Fibroblast of pulmonary artery (primary cell): ENCODE results near the gene DGKB.

Source experiments
- DNase-seq: peaks from one replicate; pipeline ENCODE4 v3.0.0-alpha.2; 2010; ENCODE audit warnings: low read depth
- H3K4me3 ChIP-seq: replicated peaks from 2 replicates; pipeline ENCODE4 v1.5.1; 2011; ENCODE audit warnings: low read depth, mild to moderate bottlenecking, control low read depth, low read length, moderate library complexity
- TF ChIP-seq, protein P1 (sequence below): IDR thresholded peaks from 2 replicates; pipeline ENCODE4 v1.5.1; 2011; ENCODE audit warnings: mild to moderate bottlenecking, control low read depth, low read length, inconsistent platforms; ENCODE audit errors: missing control alignments

Gene DGKB

GRCh38 chr7:14229047-14229446, 673.5 kb downstream of the DGKB start:
- TF ChIP-seq, protein P1, sequence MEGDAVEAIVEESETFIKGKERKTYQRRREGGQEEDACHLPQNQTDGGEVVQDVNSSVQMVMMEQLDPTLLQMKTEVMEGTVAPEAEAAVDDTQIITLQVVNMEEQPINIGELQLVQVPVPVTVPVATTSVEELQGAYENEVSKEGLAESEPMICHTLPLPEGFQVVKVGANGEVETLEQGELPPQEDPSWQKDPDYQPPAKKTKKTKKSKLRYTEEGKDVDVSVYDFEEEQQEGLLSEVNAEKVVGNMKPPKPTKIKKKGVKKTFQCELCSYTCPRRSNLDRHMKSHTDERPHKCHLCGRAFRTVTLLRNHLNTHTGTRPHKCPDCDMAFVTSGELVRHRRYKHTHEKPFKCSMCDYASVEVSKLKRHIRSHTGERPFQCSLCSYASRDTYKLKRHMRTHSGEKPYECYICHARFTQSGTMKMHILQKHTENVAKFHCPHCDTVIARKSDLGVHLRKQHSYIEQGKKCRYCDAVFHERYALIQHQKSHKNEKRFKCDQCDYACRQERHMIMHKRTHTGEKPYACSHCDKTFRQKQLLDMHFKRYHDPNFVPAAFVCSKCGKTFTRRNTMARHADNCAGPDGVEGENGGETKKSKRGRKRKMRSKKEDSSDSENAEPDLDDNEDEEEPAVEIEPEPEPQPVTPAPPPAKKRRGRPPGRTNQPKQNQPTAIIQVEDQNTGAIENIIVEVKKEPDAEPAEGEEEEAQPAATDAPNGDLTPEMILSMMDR = no peak
- H3K4me3 ChIP-seq = no peak overlapping the region
- DNase-seq = no peak

DNA sequence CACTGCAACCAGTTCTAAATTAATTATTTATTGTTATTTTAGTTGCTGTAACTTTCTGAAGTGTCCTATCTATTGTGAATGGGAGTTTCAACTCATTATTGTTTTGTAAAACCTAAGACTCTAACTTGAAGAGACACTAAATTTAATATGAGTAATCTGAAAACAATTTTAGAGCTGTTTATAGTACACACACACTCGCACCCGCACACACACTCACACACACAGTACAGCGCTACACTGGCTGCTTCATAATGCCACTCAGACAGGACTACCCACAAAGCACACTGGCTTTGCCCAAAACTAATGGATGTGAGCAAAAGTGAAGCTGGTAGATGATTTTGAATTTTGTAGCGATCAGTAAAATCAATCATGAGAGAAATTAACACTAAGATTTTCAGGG, 674.2 kb downstream of the DGKB start:
- no peak overlapping the region for H3K4me3 ChIP-seq
- TF ChIP-seq, protein P1 = no peak
- DNase-seq = no peak

- no peak overlapping the region for H3K4me3 ChIP-seq
- TF ChIP-seq, protein P1 = no peak
- no peak for DNase-seq
Observed at GRCh38 chr7:14226126-14226525, 676.4 kb downstream of the DGKB start.

- H3K4me3 ChIP-seq = no peak overlapping the region
- peak; percentile 25 for DNase-seq
- TF ChIP-seq, protein P1 = no peak
Observed at GRCh38 chr7:14219125-14219524, 683.4 kb downstream of the DGKB start.

- TF ChIP-seq, protein P1 = no peak
- H3K4me3 ChIP-seq = no peak overlapping the region
- DNase-seq = no peak
Observed at GRCh38 chr7:14218338-14218737, 684.2 kb downstream of the DGKB start.

DNA sequence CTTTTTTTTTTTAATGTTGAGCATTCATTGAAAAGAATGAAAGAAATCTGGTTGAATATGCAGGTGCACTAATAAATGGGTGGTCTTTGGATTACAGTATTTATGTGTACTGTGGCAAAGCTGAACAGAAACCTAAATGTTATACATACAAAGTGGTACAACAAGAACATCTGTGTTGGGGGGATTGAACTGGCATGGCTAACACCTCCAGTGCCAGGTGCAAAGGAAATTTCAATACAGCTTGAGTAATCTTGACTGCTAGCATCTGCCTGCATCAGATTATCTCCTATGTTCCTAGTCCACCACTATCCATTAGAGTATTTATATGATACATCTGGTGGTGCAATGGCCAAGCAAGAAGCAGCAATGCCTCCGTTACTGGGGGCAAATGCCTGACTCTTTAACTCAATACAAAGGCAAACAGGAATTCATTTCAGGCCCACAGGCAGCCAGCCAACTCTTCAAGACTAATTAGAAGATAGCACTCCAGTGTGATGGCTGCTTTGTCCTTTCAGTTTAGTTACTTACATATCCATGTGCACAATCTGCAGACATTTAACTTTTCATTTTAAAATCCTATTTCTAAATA, 692.6 kb downstream of the DGKB start:
- no peak overlapping the region for H3K4me3 ChIP-seq
- TF ChIP-seq, protein P1 = no peak
- no peak for DNase-seq

GRCh38 chr7:14207711-14208110, 694.8 kb downstream of the DGKB start:
- H3K4me3 ChIP-seq = no peak overlapping the region
- TF ChIP-seq, protein P1 = no peak

More at GRCh38 chr7:14207711-14208110, 694.8 kb downstream of the DGKB start:
- no peak for DNase-seq
